Esophagus muscularis mucosa (tissue), 4 donors: ENCODE results near the gene POLRMT. TPM values are rescaled to one million over a fixed set of nuclear protein-coding genes. Genes with fewer than 3 reads are reported as not detected.
"Not testable (repeated sequence)": the region's sequence is repeated elsewhere in the genome, so short reads cannot be mapped to it uniquely, and the experiment has no call there.

Experiments used
- DNase-seq: peaks from one replicate; pipeline ENCODE4 v3.0.0-alpha.2; 2017; ENCODE audit errors: extremely low spot score
- H3K27ac ChIP-seq, 4 donors: fragments of 200-600 bp; sonication (generic); replicated peaks in 1 of 4; 1 replicate in 3 of 4; 2 replicates in 1 of 4; pipeline ENCODE4 v1.5.1; 2016 to 2019; ENCODE audit warnings: mild to moderate bottlenecking in 1 of 4
- H3K27me3 ChIP-seq, 4 donors: fragments of 200-600 bp; sonication (generic); one replicate each; pipeline versions ENCODE4 v1.5.1 to v1.6.0; 2016 to 2019
- H3K36me3 ChIP-seq, 4 donors: fragments of 200-600 bp; sonication (generic); one replicate each; pipeline ENCODE4 v1.5.1; 2016 to 2019
- H3K4me1 ChIP-seq, 4 donors: fragments of 200-600 bp; sonication (generic); one replicate each; pipeline ENCODE4 v1.5.1; 2016 to 2019
- H3K4me3 ChIP-seq, 4 donors: fragments of 200-600 bp; sonication (generic); 1 replicate in 2 of 4; 2 replicates in 2 of 4; pipeline ENCODE4 v1.5.1; 2016 to 2019; ENCODE audit warnings: mild to moderate bottlenecking in 4 of 4, moderate library complexity in 1 of 4
- H3K9me3 ChIP-seq, 4 donors: fragments of 200-600 bp; sonication (generic); 1 replicate in 3 of 4; 2 replicates in 1 of 4; pipeline ENCODE4 v1.5.1; 2016 to 2019
- CTCF ChIP-seq, 3 experiments: fragments of 200-600 bp in 2 of 3; fragments of 450-650 bp in 1 of 3; sonication (generic) in 2 of 3; IDR thresholded peaks; one replicate each; pipeline ENCODE4 v1.5.1; 2017 to 2019; ENCODE audit warnings: antibody characterized with exemption in 3 of 3, mild to moderate bottlenecking in 2 of 3, moderate library complexity in 1 of 3
- EP300 ChIP-seq: sonication (generic); formaldehyde crosslinking; IDR thresholded peaks from one replicate; pipeline ENCODE4 v1.6.1; 2017; ENCODE audit warnings: antibody characterized with exemption
- POLR2A ChIP-seq: fragments of 450-650 bp; IDR thresholded peaks from one replicate; pipeline ENCODE4 v1.6.1; 2017; ENCODE audit warnings: antibody characterized with exemption, moderate library complexity, mild to moderate bottlenecking, low read depth
- POLR2AphosphoS5 ChIP-seq, 2 donors: sonication (generic); formaldehyde crosslinking; IDR thresholded peaks; one replicate each; pipeline ENCODE4 v1.6.1; 2017; ENCODE audit warnings: antibody characterized with exemption in 2 of 2
- WGBS: methylation state at CpG from one replicate; pipeline ENCODE4 v1.1.5; 2018; 5-methylcytosine and 5-hydroxymethylcytosine counted together
- intact Hi-C: fragments of 100-400 bp; cut with DNase I; formaldehyde crosslinking; loops from one replicate; pipeline ENCODE4 v1.15.1; 2023
- total RNA-seq, 4 donors: library from RNA; depleted of rRNA; stranded (reverse); fragments of >200 nt; gene quantifications; one replicate each; pipeline versions ENCODE4 v1.1.0 to v1.2.1, GENCODE V29; 2016

The POLRMT gene
- total RNA-seq, 4 donors from 2014 or later = 20.8 to 40.7 (median 30.4) TPM

- H3K27ac ChIP-seq = no peak overlapping the region
- intact Hi-C loops = no loop called here
- H3K36me3 ChIP-seq = peaks cover 2 to 7% (median 4%) of the 10 kb centered on the region in 4 donors
- H3K27me3 ChIP-seq = peaks cover 12 to 91% (median 35%) of the 10 kb centered on the region in 4 donors
- 14% methylated on average over 13 of the region's 41 CpGs for WGBS
- TF ChIP-seq EP300 (no peak), CTCF (IDR thresholded peaks at IDR 0.05) (no peak), POLR2A (no peak), POLR2AphosphoS5 (IDR thresholded peaks at IDR 0.05) (no peak)
- no peaks in the 10 kb centered on the region for H3K9me3 ChIP-seq
- no peak for DNase-seq
- H3K4me3 ChIP-seq = no peak overlapping the region
- H3K4me1 ChIP-seq = peaks cover 21 to 43% (median 33%) of the 10 kb centered on the region in 4 donors
Observed at GRCh38 chr19:588093-588740, 45.1 kb downstream of the POLRMT start.

GRCh38 chr19:585551-586110, 47.7 kb downstream of the POLRMT start:
- no peak for TF ChIP-seq EP300
- TF ChIP-seq POLR2AphosphoS5 (IDR thresholded peaks at IDR 0.05) = no peak
- no peak for TF ChIP-seq CTCF (IDR thresholded peaks at IDR 0.05)
- no peak for TF ChIP-seq POLR2A
- Histone ChIP-seq H3K27ac (no peak overlapping the region), H3K4me3 (no peak overlapping the region), H3K9me3 (no peaks in the 10 kb centered on the region), H3K27me3 (peaks cover 5 to 65% (median 19%) of the 10 kb centered on the region in 4 donors), H3K4me1 (peaks cover 20 to 30% (median 25%) of the 10 kb centered on the region in 4 donors), H3K36me3 (peaks cover 23 to 33% (median 29%) of the 10 kb centered on the region in 4 donors)
- 83% methylated on average over 10 of the region's 10 CpGs for WGBS
- no peak for DNase-seq
- intact Hi-C loops = no loop called here

- H3K4me3 ChIP-seq, H3K9me3 ChIP-seq, intact Hi-C loops, DNase-seq, H3K27ac ChIP-seq: not testable (repeated sequence)
- H3K36me3 ChIP-seq = peaks cover 27 to 38% (median 33%) of the 10 kb centered on the region in 4 donors
- peaks cover 17 to 26% (median 22%) of the 10 kb centered on the region in 4 donors for H3K4me1 ChIP-seq
- peaks cover 3 to 61% (median 16%) of the 10 kb centered on the region in 4 donors for H3K27me3 ChIP-seq
- WGBS = 86% methylated on average over 31 of the region's 34 CpGs
Observed at GRCh38 chr19:585146-585545, 48.2 kb downstream of the POLRMT start.

DNA sequence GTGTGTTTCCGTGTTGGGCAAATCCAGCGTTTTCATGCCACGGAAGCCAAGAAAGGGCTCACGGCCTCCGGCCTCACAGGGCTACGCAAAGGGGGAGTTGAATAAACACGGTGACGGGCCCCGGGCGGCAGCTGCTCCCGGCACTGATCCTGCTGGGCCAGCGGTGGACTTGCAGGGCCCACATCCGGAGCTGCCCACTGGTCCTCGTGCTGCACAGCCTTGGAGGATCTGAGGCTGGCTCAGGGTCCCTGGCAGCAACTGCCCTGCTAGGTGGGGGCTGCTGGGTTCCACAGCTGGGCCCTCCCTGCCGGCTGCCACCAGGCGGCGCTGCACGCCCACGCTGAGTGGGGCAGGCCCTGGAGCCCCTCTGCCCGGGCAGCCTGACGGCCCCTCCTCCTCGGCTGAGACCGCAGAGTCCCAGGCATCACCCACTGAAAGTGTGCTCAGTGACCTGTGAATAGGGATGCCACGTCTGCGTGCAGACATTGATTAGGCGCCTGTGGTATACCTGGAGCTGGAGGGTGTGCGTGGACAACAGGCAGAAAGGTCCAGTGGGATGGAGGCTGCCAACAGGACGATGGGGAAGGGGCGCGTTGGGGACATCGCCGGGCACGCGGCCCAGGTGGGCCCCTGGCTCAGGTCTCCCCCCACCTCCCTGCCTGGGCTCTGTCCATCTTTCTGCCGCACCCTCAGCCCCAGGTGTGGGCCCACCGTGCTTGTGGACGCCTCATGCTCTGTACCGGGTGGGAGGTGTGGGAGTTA, 48.9 kb downstream of the POLRMT start:
- peaks cover 16 to 24% (median 23%) of the 10 kb centered on the region in 4 donors for H3K4me1 ChIP-seq
- 21% methylated on average over 20 of the region's 38 CpGs for WGBS
- H3K9me3 ChIP-seq = no peaks in the 10 kb centered on the region
- DNase-seq = no peak
- intact Hi-C loops = no loop called here
- TF ChIP-seq EP300 (no peak), POLR2AphosphoS5 (IDR thresholded peaks at IDR 0.05) (peak in 1 of 2 donors; percentile 23), CTCF (IDR thresholded peaks at IDR 0.05) (peak; percentile 56 to 84 (median 61)), POLR2A (no peak)
- peaks cover 33 to 45% (median 41%) of the 10 kb centered on the region in 4 donors for H3K36me3 ChIP-seq
- H3K27me3 ChIP-seq = peaks cover 3 to 59% (median 16%) of the 10 kb centered on the region in 4 donors
- H3K4me3 ChIP-seq = no peak overlapping the region
- H3K27ac ChIP-seq = no peak overlapping the region

- no peak for DNase-seq
- no peaks in the 10 kb centered on the region for H3K9me3 ChIP-seq
- H3K4me3 ChIP-seq = no peak overlapping the region
- no peak for TF ChIP-seq EP300
- TF ChIP-seq POLR2AphosphoS5 (IDR thresholded peaks at IDR 0.05) = no peak
- TF ChIP-seq POLR2A = no peak
- TF ChIP-seq CTCF (IDR thresholded peaks at IDR 0.05) = no peak
- intact Hi-C loops = no loop called here
- WGBS = 72% methylated on average over 5 of the region's 5 CpGs
- peaks cover 0 to 54% (median 10%) of the 10 kb centered on the region in 4 donors for H3K27me3 ChIP-seq
- H3K4me1 ChIP-seq = peaks cover 11 to 23% (median 18%) of the 10 kb centered on the region in 4 donors
- peaks cover 34 to 50% (median 45%) of the 10 kb centered on the region in 4 donors for H3K36me3 ChIP-seq
- no peak overlapping the region for H3K27ac ChIP-seq
Observed at GRCh38 chr19:583968-584239, 49.4 kb downstream of the POLRMT start.
